IMR-90 (cell line): ENCODE results near the gene CCNL2. TPM values are rescaled to one million over a fixed set of nuclear protein-coding genes. Genes with fewer than 3 reads are reported as not detected.

Experiments
- ATAC-seq: fragments of 200-7000 bp; cut with Tn5 transposase; 2 replicates; pipeline ENCODE4 v1.9.1; 2020; ENCODE audit warnings: low read depth, mild to moderate bottlenecking, moderate library complexity
- BruUV-seq: library from RNA; stranded (reverse); fragments of 400-500 nt; replicated peaks from 2 replicates; lab custom pipeline; 2021; lab: Mats Ljungman, UMichigan
- CTCF ChIA-PET: fragments of 300-600 bp; formaldehyde crosslinking; extraction: SDS; loops from one replicate; lab custom pipeline; 2021; ENCODE audit warnings: antibody characterized with exemption; lab: Yijun Ruan, JAX
- POLR2A ChIA-PET: fragments of 300-600 bp; sonication (Branson Sonifier 250); formaldehyde crosslinking; loops from one replicate; lab custom pipeline; 2022; ENCODE audit warnings: antibody characterized with exemption; ENCODE audit not compliant: unreplicated experiment; lab: Charles Lee
- DNase-seq: peaks from one replicate; pipeline ENCODE4 v3.0.0; 2013
- H2AFZ ChIP-seq: replicated peaks from 2 replicates; pipeline ENCODE3; 2013; ENCODE audit warnings: low read length, mild to moderate bottlenecking; ENCODE audit not compliant: poor library complexity
- H2AK5ac ChIP-seq: 2 replicates; pipeline ENCODE4 v1.6.1; 2013; ENCODE audit warnings: low read depth, low read length, inconsistent platforms
- H2AK9ac ChIP-seq: replicated peaks from 2 replicates; pipeline ENCODE3; 2013; ENCODE audit warnings: mild to moderate bottlenecking, low read depth, low read length, moderate library complexity; ENCODE audit not compliant: poor library complexity
- H2BK120ac ChIP-seq: 2 replicates; pipeline ENCODE4 v1.6.1; 2013; ENCODE audit warnings: low read depth, low read length, inconsistent platforms
- H2BK15ac ChIP-seq: 3 replicates; pipeline ENCODE4 v1.6.1; 2013; ENCODE audit warnings: low read depth, low read length, inconsistent platforms
- H2BK20ac ChIP-seq: 2 replicates; pipeline ENCODE4 v1.6.1; 2013; ENCODE audit warnings: low read depth, mild to moderate bottlenecking, inconsistent platforms, low read length, moderate library complexity
- H2BK5ac ChIP-seq: 2 replicates; pipeline ENCODE4 v1.6.1; 2013; ENCODE audit warnings: mild to moderate bottlenecking, low read depth, low read length, inconsistent platforms; ENCODE audit not compliant: poor library complexity, severe bottlenecking
- H3K14ac ChIP-seq: replicated peaks from 2 replicates; pipeline ENCODE4 v1.6.1; 2013; ENCODE audit warnings: low read depth, low read length, inconsistent platforms
- H3K18ac ChIP-seq: 2 replicates; pipeline ENCODE4 v1.6.1; 2013; ENCODE audit warnings: low read depth, low read length, control low read depth
- H3K23ac ChIP-seq: 2 replicates; pipeline ENCODE4 v1.6.1; 2013; ENCODE audit warnings: low read depth, low read length, inconsistent platforms
- H3K27ac ChIP-seq: 2 replicates; pipeline ENCODE4 v1.5.1; 2013; ENCODE audit warnings: mild to moderate bottlenecking, control low read depth, low read length; ENCODE audit not compliant: insufficient read depth
- H3K27me3 ChIP-seq: 2 replicates; pipeline ENCODE4 v1.6.1; 2013; ENCODE audit warnings: low read length; ENCODE audit not compliant: control insufficient read depth, insufficient read depth
- H3K36me3 ChIP-seq: 2 replicates; pipeline ENCODE4 v1.6.1; 2013; ENCODE audit warnings: low read length, mixed read lengths; ENCODE audit not compliant: control insufficient read depth, insufficient read depth
- H3K4ac ChIP-seq: 2 replicates; pipeline ENCODE4 v1.6.1; 2013; ENCODE audit warnings: low read depth, low read length, inconsistent platforms
- H3K4me1 ChIP-seq: 2 replicates; pipeline ENCODE4 v1.6.1; 2013; ENCODE audit warnings: low read length, mixed read lengths; ENCODE audit not compliant: control insufficient read depth, insufficient read depth
- H3K4me2 ChIP-seq: 2 replicates; pipeline ENCODE4 v1.6.1; 2013; ENCODE audit warnings: low read depth, mild to moderate bottlenecking, control low read depth, low read length, moderate library complexity
- H3K4me3 ChIP-seq: 2 replicates; pipeline ENCODE4 v1.5.1; 2013; ENCODE audit warnings: low read depth, mild to moderate bottlenecking, control low read depth, low read length, moderate library complexity; ENCODE audit not compliant: insufficient read depth
- H3K56ac ChIP-seq: 2 replicates; pipeline ENCODE4 v1.6.1; 2013; ENCODE audit warnings: low read length, inconsistent platforms; ENCODE audit not compliant: insufficient read depth; ENCODE audit errors: extremely low read depth
- H3K79me1 ChIP-seq, 2 experiments: 2 replicates each; pipeline ENCODE4 v1.6.1; 2013; ENCODE audit warnings: low read length in 2 of 2, inconsistent platforms in 1 of 2, low read depth in 1 of 2
- H3K9ac ChIP-seq: 2 replicates; pipeline ENCODE4 v1.6.1; 2013; ENCODE audit warnings: low read depth, low read length, control low read depth
- H3K9me1 ChIP-seq: 2 replicates; pipeline ENCODE4 v1.6.1; 2013; ENCODE audit warnings: low read length, inconsistent platforms; ENCODE audit not compliant: insufficient read depth
- H3K9me3 ChIP-seq: 2 replicates; pipeline ENCODE4 v1.6.1; 2013; ENCODE audit warnings: low read length; ENCODE audit not compliant: control insufficient read depth, insufficient read depth
- H4K20me1 ChIP-seq: 2 replicates; pipeline ENCODE4 v1.6.1; 2013; ENCODE audit warnings: low read length, inconsistent platforms; ENCODE audit not compliant: insufficient read depth
- H4K5ac ChIP-seq: 2 replicates; pipeline ENCODE4 v1.6.1; 2013; ENCODE audit warnings: mild to moderate bottlenecking, low read depth, low read length, control low read depth
- H4K8ac ChIP-seq, 2 experiments: 2 replicates each; pipeline ENCODE4 v1.6.1; 2013; ENCODE audit warnings: low read depth in 2 of 2, low read length in 2 of 2, control low read depth in 1 of 2, inconsistent platforms in 1 of 2
- H4K91ac ChIP-seq: 2 replicates; pipeline ENCODE4 v1.6.1; 2013; ENCODE audit warnings: low read depth, low read length, inconsistent platforms; ENCODE audit not compliant: insufficient read depth
- BHLHE40 ChIP-seq: fragments of 150-350 bp; IDR thresholded peaks from 2 replicates; pipeline ENCODE4 v1.6.1; 2016; ENCODE audit warnings: mild to moderate bottlenecking, low read depth, low read length
- CHD1 ChIP-seq: IDR thresholded peaks from 2 replicates; pipeline ENCODE4 v1.6.1; 2012; ENCODE audit warnings: low read depth, low read length, improper control_type of control experiment
- MAFK ChIP-seq: IDR thresholded peaks from 2 replicates; pipeline ENCODE4 v1.6.1; 2012; ENCODE audit warnings: low read depth, low read length, improper control_type of control experiment
- MAZ ChIP-seq: IDR thresholded peaks from 2 replicates; pipeline ENCODE4 v1.6.1; 2012; ENCODE audit warnings: low read depth, mild to moderate bottlenecking, low read length, improper control_type of control experiment, moderate library complexity, borderline replicate concordance
- MXI1 ChIP-seq: IDR thresholded peaks from 2 replicates; pipeline ENCODE4 v1.6.1; 2012; ENCODE audit warnings: low read depth, mild to moderate bottlenecking, low read length, moderate library complexity, borderline replicate concordance
- POLR2A ChIP-seq: IDR thresholded peaks from 2 replicates; pipeline ENCODE4 v1.6.1; 2012; ENCODE audit warnings: mild to moderate bottlenecking, low read depth, low read length
- RAD21 ChIP-seq: IDR thresholded peaks from 2 replicates; pipeline ENCODE4 v1.6.1; 2012; ENCODE audit warnings: low read length, improper control_type of control experiment
- RFX5 ChIP-seq: IDR thresholded peaks from 2 replicates; pipeline ENCODE4 v1.8.0; 2012; ENCODE audit warnings: low read depth, mild to moderate bottlenecking, low read length, moderate library complexity
- USF2 ChIP-seq: fragments of 150-350 bp; IDR thresholded peaks from 2 replicates; pipeline ENCODE4 v1.6.1; 2017; ENCODE audit warnings: mild to moderate bottlenecking, antibody characterized with exemption, low read length, low read depth
- WGBS, 2 experiments: methylation state at CpG; one replicate each; pipeline versions ENCODE4 v1.1.5 to v1.1.7; 2013; ENCODE audit warnings: missing lambda C conversion rate in 2 of 2; ENCODE audit not compliant: insufficient read length in 1 of 2; ENCODE audit errors: extremely low coverage in 2 of 2; 5-methylcytosine and 5-hydroxymethylcytosine counted together
- dilution Hi-C: fragments of 300-500 bp; cut with HindIII; formaldehyde crosslinking; loops from one replicate; pipeline ENCODE4 v1.14.3; 2018; ENCODE audit warnings: low sequenced_read_pairs; ENCODE audit not compliant: unreplicated experiment
- in situ Hi-C: fragments of 300-500 bp; cut with MboI; formaldehyde crosslinking; loops from 3 replicates; pipeline ENCODE4 v1.14.3; 2019; ENCODE audit warnings: low sequenced_read_pairs, inconsistent platforms, mixed read lengths
- intact Hi-C: fragments of 100-400 bp; cut with micrococcal nuclease; formaldehyde crosslinking; loops from 2 replicates; pipeline ENCODE4 v1.10.0; 2022
- polyA plus RNA-seq, 3 experiments: library from polyadenylated mRNA; depleted of rRNA; stranded (reverse); fragments of >200 nt; gene quantifications; 2 replicates each; pipeline ENCODE4 v1.2.3, GENCODE V29; 2012; ENCODE audit warnings: low replicate concordance in 1 of 3
- total RNA-seq: library from RNA; depleted of rRNA; stranded (reverse); fragments of >200 nt; gene quantifications from 2 replicates; pipeline ENCODE4 v1.2.3, GENCODE V29; 2012
- TF ChIP-seq, protein P1 (sequence below): fragments of 150-350 bp; IDR thresholded peaks from 2 replicates; pipeline ENCODE4 v1.6.1; 2016; ENCODE audit warnings: low read depth, mild to moderate bottlenecking, low read length, moderate library complexity, borderline replicate concordance

CCNL2 gene
- total and polyA plus RNA-seq, 2 of the 4 experiments (the other 2 are of a cell fraction) = 53.9 to 239 TPM

GRCh38 chr1:1406101-1406820, 7.1 kb upstream of the CCNL2 start (continued):
- TF ChIP-seq CHD1 = no peak

DNA sequence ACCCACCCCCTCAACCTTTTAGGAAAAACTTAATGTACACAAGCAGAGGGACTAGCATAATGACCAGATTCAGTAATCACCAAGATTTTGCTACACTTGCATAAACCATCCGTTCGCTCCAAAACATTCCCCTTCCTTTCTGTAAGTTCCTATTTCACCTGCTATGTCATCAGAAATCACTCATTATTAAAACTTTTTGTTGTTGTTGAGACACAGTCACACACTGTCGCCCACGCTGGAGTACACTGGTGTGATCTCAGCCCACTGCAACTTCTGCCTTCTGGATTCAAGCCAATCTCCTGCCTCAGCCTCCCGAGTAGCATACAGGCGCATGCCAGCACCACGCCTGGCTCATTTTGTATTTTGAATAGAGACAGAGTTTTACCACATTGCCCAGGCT, 4.5 kb upstream of the CCNL2 start:
- no TSS peak for BruUV-seq
- Histone ChIP-seq H3K79me1 (peaks cover 26 to 73% of the 10 kb centered on the region in 2 experiments), H2AK5ac (no peak overlapping the region), H3K18ac (no peak overlapping the region), H2BK20ac (no peak overlapping the region), H3K56ac (no peak overlapping the region), H3K14ac (no peak overlapping the region), H3K4ac (no peak overlapping the region), H3K9ac (no peak overlapping the region), H3K9me1 (peaks cover 11% of the 10 kb centered on the region), H4K5ac (no peak overlapping the region), H2BK120ac (no peak overlapping the region), H3K4me1 (peaks cover 12% of the 10 kb centered on the region), H2BK15ac (no peak overlapping the region), H4K20me1 (peaks cover 34% of the 10 kb centered on the region; the same call in 1 of the 2 replicates), H2AK9ac (no peak overlapping the region), H2BK5ac (no peak overlapping the region), H3K27ac (no peak overlapping the region), H3K9me3 (no peaks in the 10 kb centered on the region), H3K4me3 (no peak overlapping the region), H4K91ac (no peak overlapping the region), H4K8ac (no peak overlapping the region), H3K4me2 (no peak overlapping the region), H3K36me3 (peaks cover 42% of the 10 kb centered on the region), H3K27me3 (no peaks in the 10 kb centered on the region), H3K23ac (no peak overlapping the region), H2AFZ (no peak overlapping the region)
- TF ChIP-seq CHD1 (no peak), RFX5 (no peak), MAFK (no peak), BHLHE40 (no peak), POLR2A (no peak), USF2 (no peak), MAZ (no peak), RAD21 (no peak), MXI1 (no peak)
- TF ChIP-seq, protein P1, sequence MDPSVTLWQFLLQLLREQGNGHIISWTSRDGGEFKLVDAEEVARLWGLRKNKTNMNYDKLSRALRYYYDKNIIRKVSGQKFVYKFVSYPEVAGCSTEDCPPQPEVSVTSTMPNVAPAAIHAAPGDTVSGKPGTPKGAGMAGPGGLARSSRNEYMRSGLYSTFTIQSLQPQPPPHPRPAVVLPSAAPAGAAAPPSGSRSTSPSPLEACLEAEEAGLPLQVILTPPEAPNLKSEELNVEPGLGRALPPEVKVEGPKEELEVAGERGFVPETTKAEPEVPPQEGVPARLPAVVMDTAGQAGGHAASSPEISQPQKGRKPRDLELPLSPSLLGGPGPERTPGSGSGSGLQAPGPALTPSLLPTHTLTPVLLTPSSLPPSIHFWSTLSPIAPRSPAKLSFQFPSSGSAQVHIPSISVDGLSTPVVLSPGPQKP = no peak
- DNase-seq = no peak
- CTCF ChIA-PET = no interaction called here
- intact Hi-C loops = no loop called here
- in situ Hi-C loops = no loop called here
- no peak for ATAC-seq
- POLR2A ChIA-PET = no interaction called here
- dilution Hi-C loops = no loop called here
- WGBS, 2 experiments = 90% methylated on average over 2 of the region's 7 CpGs; no CpG with 5 or more reads in 1 of the 2 experiments
